Upper lobe of right lung (tissue), 1 donor: ENCODE measurements around the gene A3GALT2. TPM values are rescaled to one million over a fixed set of nuclear protein-coding genes. Genes with fewer than 3 reads are reported as not detected.

Experiments
- ATAC-seq: fragments of 200-7000 bp; cut with Tn5 transposase; one replicate; pipeline ENCODE4 v1.9.1; 2020; ENCODE audit warnings: mild to moderate bottlenecking, moderate library complexity
- DNase-seq: peaks from one replicate; pipeline ENCODE4 v3.0.0-alpha.2; 2020
- H3K27ac ChIP-seq: fragments of 200-600 bp; one replicate; pipeline ENCODE4 v1.8.0; 2022
- H3K27me3 ChIP-seq: fragments of 200-600 bp; one replicate; pipeline ENCODE4 v1.8.0; 2022; ENCODE audit warnings: mild to moderate bottlenecking
- H3K36me3 ChIP-seq: fragments of 200-600 bp; one replicate; pipeline ENCODE4 v1.8.0; 2022
- H3K4me1 ChIP-seq: fragments of 200-600 bp; one replicate; pipeline ENCODE4 v1.8.0; 2022
- H3K4me3 ChIP-seq: fragments of 200-600 bp; one replicate; pipeline ENCODE4 v1.8.0; 2022; ENCODE audit warnings: mild to moderate bottlenecking
- H3K9me3 ChIP-seq: fragments of 200-600 bp; one replicate; pipeline ENCODE4 v1.8.0; 2022
- CTCF ChIP-seq: fragments of 200-600 bp; IDR thresholded peaks from one replicate; pipeline ENCODE4 v1.8.0; 2022; ENCODE audit warnings: antibody characterized with exemption
- intact Hi-C: fragments of 100-400 bp; cut with DNase I; formaldehyde crosslinking; loops from one replicate; pipeline ENCODE4 v1.11.0; 2022
- total RNA-seq: library from RNA; stranded (reverse); fragmentation: NEBNext Ultra II Directional; extraction: Animal tissue kit (Norgen Biotek cat#: 25700); gene quantifications from one replicate; pipeline ENCODE4 v1.2.1, GENCODE V29; 2021
- donor health status: DM: no; HTN: yes; CAD: no; lungs with severe emphysema.

Gene A3GALT2
- total RNA-seq, 1 donor from 2014 or later = not detected

DNA sequence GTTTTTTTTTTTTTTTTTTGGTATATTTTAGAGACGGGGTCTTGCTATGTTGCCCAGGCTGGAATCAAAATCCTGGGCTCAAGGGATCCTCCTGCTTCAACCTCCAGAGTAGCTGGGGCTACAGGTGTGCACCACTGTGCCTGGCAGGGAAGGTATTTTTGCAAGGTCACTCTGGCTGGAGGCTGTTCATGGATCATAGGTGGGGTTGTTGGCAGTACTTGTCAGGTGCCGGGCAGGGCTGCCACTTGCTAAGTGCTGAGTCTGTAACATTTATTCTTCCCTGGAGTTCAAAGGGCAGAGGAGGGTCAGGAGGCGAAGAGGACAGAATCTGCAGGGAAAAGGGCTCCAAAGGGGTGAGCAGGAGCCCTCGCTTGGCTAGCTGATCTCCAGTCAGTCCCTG is 24.1 kb downstream of the A3GALT2 start:
- Histone ChIP-seq H3K4me3 (no peak overlapping the region), H3K27me3 (no peaks in the 10 kb centered on the region), H3K4me1 (peaks cover 29% of the 10 kb centered on the region), H3K36me3 (peaks cover 47% of the 10 kb centered on the region), H3K9me3 (no peaks in the 10 kb centered on the region), H3K27ac (no peak overlapping the region)
- DNase-seq (peak; percentile 48), ATAC-seq (no peak)
- intact Hi-C loops = loop anchor here (5.0 to 10.0 kb wide), 2 partner anchors 70 to 158 kb away; no protein-coding TSS in a partner anchor
- no peak for TF ChIP-seq CTCF

DNA sequence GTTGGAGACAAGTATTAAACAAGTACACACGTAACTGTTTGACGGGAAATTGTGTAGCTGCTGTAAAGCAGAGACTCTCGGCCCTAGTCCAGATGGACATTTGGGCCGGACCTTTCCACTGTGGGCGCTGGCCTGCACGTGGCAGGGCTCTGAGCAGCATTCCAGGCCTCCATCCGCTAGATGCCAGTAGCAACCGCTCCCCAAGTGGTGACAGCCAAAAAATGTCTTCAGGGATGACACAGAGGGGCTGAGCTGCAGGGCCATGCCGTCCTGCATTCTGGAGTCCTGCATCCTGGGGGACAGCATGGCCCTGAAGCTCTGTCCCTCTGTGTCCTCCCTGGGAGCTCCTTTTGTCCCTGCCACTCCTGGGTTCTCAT is 24.8 kb downstream of the A3GALT2 start:
- H3K27ac ChIP-seq = no peak overlapping the region
- no peaks in the 10 kb centered on the region for H3K27me3 ChIP-seq
- peaks cover 47% of the 10 kb centered on the region for H3K36me3 ChIP-seq
- H3K4me1 ChIP-seq = peaks cover 23% of the 10 kb centered on the region
- H3K4me3 ChIP-seq = no peak overlapping the region
- TF ChIP-seq CTCF = no peak
- peak; percentile 22 for DNase-seq
- ATAC-seq = no peak
- H3K9me3 ChIP-seq = no peaks in the 10 kb centered on the region
- intact Hi-C loops = loop anchor here (5.0 to 10.0 kb wide), 2 partner anchors 71 to 159 kb away; no protein-coding TSS in a partner anchor

DNA sequence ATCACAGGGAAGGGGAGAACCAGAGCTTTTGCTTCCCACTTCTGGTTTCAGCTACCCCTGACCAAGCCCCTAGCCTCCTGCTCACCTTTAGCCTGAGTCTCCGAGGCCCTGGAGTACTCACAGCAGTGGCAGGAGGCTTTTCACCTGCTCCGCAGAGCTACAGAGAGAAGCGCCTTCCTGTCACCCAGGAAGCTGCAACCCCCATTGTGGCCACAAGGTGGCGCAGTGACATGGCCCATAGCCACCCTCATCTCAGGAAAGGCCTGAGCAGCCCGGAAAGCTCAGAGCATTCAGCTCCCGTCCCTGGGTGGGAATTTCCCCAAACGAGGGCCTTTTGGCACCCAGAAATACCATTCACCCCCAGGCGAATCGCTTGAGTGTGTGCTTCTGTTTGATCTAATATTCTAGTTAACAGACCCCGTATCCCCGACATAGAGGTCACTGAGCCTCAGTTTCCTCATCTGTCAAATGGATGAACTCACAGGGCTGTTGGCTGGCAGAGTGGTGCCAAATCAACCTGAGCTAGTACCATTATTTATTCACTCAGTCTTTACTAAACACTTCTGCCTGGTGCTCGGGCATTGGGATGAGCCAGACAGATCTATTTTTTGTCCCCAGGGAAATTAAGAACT is 25.3 kb downstream of the A3GALT2 start:
- peak; percentile 94 for ATAC-seq
- TF ChIP-seq CTCF = peak; percentile 100
- peaks cover 18% of the 10 kb centered on the region for H3K4me1 ChIP-seq
- intact Hi-C loops = loop anchor here (5.0 to 10.0 kb wide), 2 partner anchors 72 to 159 kb away; no protein-coding TSS in a partner anchor
- peak overlapping the region; percentile 18 for H3K27ac ChIP-seq
- DNase-seq = peak; percentile 92
- no peak overlapping the region for H3K4me3 ChIP-seq
- H3K9me3 ChIP-seq = no peaks in the 10 kb centered on the region
- H3K27me3 ChIP-seq = no peaks in the 10 kb centered on the region
- peaks cover 47% of the 10 kb centered on the region for H3K36me3 ChIP-seq

DNA sequence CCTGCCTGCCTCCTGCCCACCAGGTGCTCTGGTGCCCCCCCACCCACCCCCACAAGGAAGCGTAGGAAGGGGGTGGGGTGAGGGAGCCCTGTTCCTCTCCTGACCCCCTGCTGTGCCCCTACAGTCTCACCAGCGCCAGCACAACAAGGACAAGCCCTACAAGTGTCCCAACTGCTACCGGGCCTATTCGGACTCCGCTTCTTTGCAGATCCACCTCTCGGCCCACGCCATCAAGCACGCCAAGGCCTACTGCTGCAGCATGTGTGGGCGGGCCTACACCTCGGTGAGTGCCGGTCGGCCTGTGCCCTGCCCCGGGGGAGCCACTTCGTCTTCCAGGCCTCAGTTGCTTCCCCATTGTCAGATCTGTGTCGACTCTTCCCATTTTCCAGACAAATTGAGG is 25.9 kb downstream of the A3GALT2 start:
- ATAC-seq (no peak), DNase-seq (peak; percentile 64)
- no peaks in the 10 kb centered on the region for H3K27me3 ChIP-seq
- peak overlapping the region; percentile 18 for H3K27ac ChIP-seq
- peaks cover 47% of the 10 kb centered on the region for H3K36me3 ChIP-seq
- intact Hi-C loops = loop anchor here (5.0 to 10.0 kb wide), 2 partner anchors 72 to 160 kb away; no protein-coding TSS in a partner anchor
- H3K4me1 ChIP-seq = peaks cover 15% of the 10 kb centered on the region
- no peak for TF ChIP-seq CTCF
- H3K9me3 ChIP-seq = no peaks in the 10 kb centered on the region
- no peak overlapping the region for H3K4me3 ChIP-seq

GRCh38 chr1:33294071-33295010 is 26.6 kb downstream of the A3GALT2 start:
- ATAC-seq = no peak
- no peak for TF ChIP-seq CTCF
- intact Hi-C loops = loop anchor here (5.0 to 10.0 kb wide), 2 partner anchors 73 to 160 kb away; no protein-coding TSS in a partner anchor
- Histone ChIP-seq H3K9me3 (no peaks in the 10 kb centered on the region), H3K36me3 (peaks cover 42% of the 10 kb centered on the region), H3K4me3 (no peak overlapping the region), H3K4me1 (peaks cover 15% of the 10 kb centered on the region), H3K27ac (no peak overlapping the region), H3K27me3 (no peaks in the 10 kb centered on the region)
- peak; percentile 54 for DNase-seq
